Mucosa of rectum (tissue), 2 donors: Measurements from ENCODE around the gene RAD51B.

Source experiments
- H3K27ac ChIP-seq, 2 donors: one replicate each; pipeline ENCODE4 v1.7.0; 2013; ENCODE audit warnings: inconsistent platforms in 2 of 2, low read depth in 2 of 2, low read length in 2 of 2
- H3K27me3 ChIP-seq, 2 donors: one replicate each; pipeline ENCODE4 v1.7.0; 2013; ENCODE audit warnings: low read length in 2 of 2; ENCODE audit not compliant: control insufficient read depth in 2 of 2, insufficient read depth in 2 of 2
- H3K36me3 ChIP-seq, 2 donors: one replicate each; pipeline ENCODE4 v1.7.0; 2013; ENCODE audit warnings: low read length in 2 of 2; ENCODE audit not compliant: control insufficient read depth in 2 of 2, insufficient read depth in 2 of 2
- H3K4me1 ChIP-seq, 2 donors: one replicate each; pipeline ENCODE4 v1.7.0; 2013; ENCODE audit warnings: low read length in 2 of 2, mild to moderate bottlenecking in 1 of 2; ENCODE audit not compliant: control insufficient read depth in 2 of 2, insufficient read depth in 2 of 2
- H3K4me3 ChIP-seq, 2 donors: one replicate each; pipeline ENCODE4 v1.7.0; 2013; ENCODE audit warnings: low read length in 2 of 2
- H3K9ac ChIP-seq, 2 donors: one replicate each; pipeline ENCODE4 v1.7.0; 2013; ENCODE audit warnings: low read length in 2 of 2, low read depth in 1 of 2, mild to moderate bottlenecking in 1 of 2
- H3K9me3 ChIP-seq, 2 donors: one replicate each; pipeline ENCODE4 v1.7.0; 2013; ENCODE audit warnings: low read length in 2 of 2; ENCODE audit not compliant: control insufficient read depth in 2 of 2
- donor health status: healthy.
- donor health status: Normal muscosa, but diverticular disease.

The RAD51B gene

GRCh38 chr14:67996235-67996634, 176.7 kb downstream of the RAD51B start:
- H3K9ac ChIP-seq, result no peak overlapping the region

GRCh38 chr14:67998834-67999233, 179.3 kb downstream of the RAD51B start:
- no peaks in the 10 kb centered on the region for H3K36me3 ChIP-seq
- H3K4me3 ChIP-seq, result no peak overlapping the region
- H3K27ac ChIP-seq, result no peak overlapping the region
- H3K9me3 ChIP-seq, result no peaks in the 10 kb centered on the region
- no peak overlapping the region for H3K9ac ChIP-seq
- H3K4me1 ChIP-seq, result no peaks in the 10 kb centered on the region
- H3K27me3 ChIP-seq, result no peaks in the 10 kb centered on the region

More at GRCh38 chr14:67996235-67996634, 176.7 kb downstream of the RAD51B start:
- Histone ChIP-seq H3K27me3 (no peaks in the 10 kb centered on the region), H3K4me3 (no peak overlapping the region), H3K27ac (no peak overlapping the region), H3K4me1 (no peaks in the 10 kb centered on the region), H3K36me3 (no peaks in the 10 kb centered on the region), H3K9me3 (no peaks in the 10 kb centered on the region)

GRCh38 chr14:67999290-67999689, 179.7 kb downstream of the RAD51B start:
- Histone ChIP-seq H3K27me3 (no peaks in the 10 kb centered on the region), H3K27ac (no peak overlapping the region), H3K4me3 (no peak overlapping the region), H3K9me3 (no peaks in the 10 kb centered on the region), H3K4me1 (no peaks in the 10 kb centered on the region), H3K36me3 (no peaks in the 10 kb centered on the region), H3K9ac (no peak overlapping the region)

- Histone ChIP-seq H3K4me3 (no peak overlapping the region), H3K4me1 (no peaks in the 10 kb centered on the region), H3K9ac (no peak overlapping the region), H3K9me3 (no peaks in the 10 kb centered on the region), H3K27me3 (no peaks in the 10 kb centered on the region), H3K36me3 (no peaks in the 10 kb centered on the region), H3K27ac (no peak overlapping the region)
Observed at GRCh38 chr14:67999705-68000384, 180.3 kb downstream of the RAD51B start.

- Histone ChIP-seq H3K27ac (no peak overlapping the region), H3K4me3 (no peak overlapping the region), H3K27me3 (no peaks in the 10 kb centered on the region), H3K9ac (no peak overlapping the region), H3K9me3 (no peaks in the 10 kb centered on the region), H3K4me1 (no peaks in the 10 kb centered on the region), H3K36me3 (no peaks in the 10 kb centered on the region)
Observed at GRCh38 chr14:68000511-68000910, 180.9 kb downstream of the RAD51B start.

- H3K4me3 ChIP-seq, result no peak overlapping the region
- H3K9ac ChIP-seq, result no peak overlapping the region
- no peaks in the 10 kb centered on the region for H3K36me3 ChIP-seq
- no peaks in the 10 kb centered on the region for H3K9me3 ChIP-seq
- peaks cover 0 to 3% of the 10 kb centered on the region in 2 donors for H3K4me1 ChIP-seq
- no peaks in the 10 kb centered on the region for H3K27me3 ChIP-seq
- no peak overlapping the region for H3K27ac ChIP-seq
Observed at GRCh38 chr14:68008491-68008890, 188.9 kb downstream of the RAD51B start.

GRCh38 chr14:68011406-68012028, 191.9 kb downstream of the RAD51B start:
- H3K9me3 ChIP-seq, result no peaks in the 10 kb centered on the region
- H3K36me3 ChIP-seq, result no peaks in the 10 kb centered on the region
- H3K27me3 ChIP-seq, result no peaks in the 10 kb centered on the region
- H3K9ac ChIP-seq, result no peak overlapping the region
- no peak overlapping the region for H3K4me3 ChIP-seq
- peaks cover 3 to 6% of the 10 kb centered on the region in 2 donors for H3K4me1 ChIP-seq
- H3K27ac ChIP-seq, result no peak overlapping the region

- no peaks in the 10 kb centered on the region for H3K36me3 ChIP-seq
- H3K27ac ChIP-seq, result no peak overlapping the region
- H3K4me3 ChIP-seq, result no peak overlapping the region
- no peaks in the 10 kb centered on the region for H3K27me3 ChIP-seq
- no peak overlapping the region for H3K9ac ChIP-seq
- H3K9me3 ChIP-seq, result no peaks in the 10 kb centered on the region
- H3K4me1 ChIP-seq, result peaks cover 3 to 9% of the 10 kb centered on the region in 2 donors
Observed at GRCh38 chr14:68012871-68013270, 193.3 kb downstream of the RAD51B start.

GRCh38 chr14:68013326-68013725, 193.7 kb downstream of the RAD51B start:
- Histone ChIP-seq H3K27ac (no peak overlapping the region), H3K9ac (no peak overlapping the region), H3K4me1 (peaks cover 3 to 12% of the 10 kb centered on the region in 2 donors), H3K36me3 (no peaks in the 10 kb centered on the region), H3K4me3 (no peak overlapping the region), H3K9me3 (no peaks in the 10 kb centered on the region), H3K27me3 (no peaks in the 10 kb centered on the region)

- Histone ChIP-seq H3K9ac (no peak overlapping the region), H3K4me3 (no peak overlapping the region), H3K27me3 (no peaks in the 10 kb centered on the region), H3K9me3 (no peaks in the 10 kb centered on the region), H3K4me1 (peaks cover 3 to 16% of the 10 kb centered on the region in 2 donors), H3K27ac (no peak overlapping the region), H3K36me3 (no peaks in the 10 kb centered on the region)
Observed at GRCh38 chr14:68014771-68015170, 195.2 kb downstream of the RAD51B start.
